K562 (cell line): Measurements from ENCODE around the gene CACNA2D2. TPM values are rescaled to one million over a fixed set of nuclear protein-coding genes. Genes with fewer than 3 reads are reported as not detected.

ENCODE experiments used
- ARNT ChIP-seq, 2 experiments: fragments of 450-650 bp; IDR thresholded peaks; 2 replicates each; pipeline ENCODE4 v1.6.1; 2016; ENCODE audit warnings: mild to moderate bottlenecking in 1 of 2
- CBX3 ChIP-seq, 2 experiments: IDR thresholded peaks; 1 replicate in 1 of 2; 2 replicates in 1 of 2; pipeline ENCODE4 v1.6.1; 2012; ENCODE audit warnings: inconsistent platforms in 2 of 2, low read length in 2 of 2, borderline replicate concordance in 1 of 2, control low read depth in 1 of 2
- CBX5 ChIP-seq: IDR thresholded peaks from 2 replicates; pipeline ENCODE4 v1.6.1; 2014; ENCODE audit warnings: low read depth, borderline replicate concordance
- CREB1 ChIP-seq, 2 experiments: sonication (generic) in 1 of 2; formaldehyde crosslinking in 1 of 2; IDR thresholded peaks; 2 replicates each; pipeline versions ENCODE4 v1.6.1 to v1.8.0; 2012 to 2022; ENCODE audit warnings: inconsistent platforms in 1 of 2, mild to moderate bottlenecking in 1 of 2, missing genetic modification reagents in 1 of 2, moderate library complexity in 1 of 2
- EHMT2 ChIP-seq: fragments of 450-650 bp; IDR thresholded peaks from 2 replicates; pipeline ENCODE4 v1.6.1; 2018; ENCODE audit warnings: antibody characterized with exemption
- FOXM1 ChIP-seq, 2 experiments: fragments of 450-650 bp in 1 of 2; sonication (generic) in 1 of 2; formaldehyde crosslinking in 1 of 2; IDR thresholded peaks; 2 replicates each; pipeline versions ENCODE4 v1.6.1 to v1.9.0; 2017 to 2022; ENCODE audit warnings: low read depth in 2 of 2, mild to moderate bottlenecking in 2 of 2, missing genetic modification reagents in 1 of 2, moderate library complexity in 1 of 2
- GATAD2A ChIP-seq: fragments of 450-650 bp; IDR thresholded peaks from 2 replicates; pipeline ENCODE4 v1.6.1; 2017
- HCFC1 ChIP-seq: IDR thresholded peaks from 2 replicates; pipeline ENCODE4 v1.6.1; 2012; ENCODE audit warnings: low read depth, low read length, improper control_type of control experiment
- ILK ChIP-seq: fragments of 450-650 bp; IDR thresholded peaks from 2 replicates; pipeline ENCODE4 v1.6.1; 2016; ENCODE audit warnings: missing genetic modification characterization, low read depth, mild to moderate bottlenecking, missing compliant biosample characterization, moderate library complexity, borderline replicate concordance
- MBD2 ChIP-seq: sonication (generic); IDR thresholded peaks from 2 replicates; pipeline ENCODE4 v1.6.1; 2016; ENCODE audit warnings: low read depth, borderline replicate concordance
- MEF2D ChIP-seq: conservative IDR thresholded peaks from 2 replicates; pipeline ENCODE4 v1.6.1; 2016; ENCODE audit warnings: low read depth, missing genetic modification characterization, missing compliant biosample characterization
- MITF ChIP-seq: IDR thresholded peaks from 2 replicates; pipeline ENCODE4 v1.6.1; 2014; ENCODE audit warnings: antibody characterized with exemption
- MTF1 ChIP-seq: fragments of 250-450 bp; sonication (Bioruptor Pico); IDR thresholded peaks from 2 replicates; pipeline ENCODE4 v1.9.0; 2021; ENCODE audit warnings: moderate library complexity, mild to moderate bottlenecking, inconsistent platforms, borderline replicate concordance
- RAD21 ChIP-seq, 2 experiments: fragments of 250-450 bp in 1 of 2; fragments of 450-650 bp in 1 of 2; sonication (Bioruptor Pico) in 1 of 2; formaldehyde crosslinking in 1 of 2; IDR thresholded peaks in 1 of 2; conservative IDR thresholded peaks in 1 of 2; 2 replicates each; pipeline versions ENCODE4 v1.4.0 to v1.8.0; 2020 to 2022; ENCODE audit warnings: mild to moderate bottlenecking in 2 of 2, moderate library complexity in 1 of 2
- RBM22 ChIP-seq: fragments of 200-400 bp; formaldehyde crosslinking; IDR thresholded peaks from 2 replicates; pipeline ENCODE4 v1.6.1; 2018; ENCODE audit warnings: low read length, low read depth; ENCODE audit not compliant: poor library complexity, severe bottlenecking
- RBM34 ChIP-seq: fragments of 200-400 bp; formaldehyde crosslinking; IDR thresholded peaks from 2 replicates; pipeline ENCODE4 v1.6.1; 2018; ENCODE audit warnings: low read length, borderline replicate concordance; ENCODE audit not compliant: insufficient read depth
- SMARCA4 ChIP-seq: fragments of 450-650 bp; IDR thresholded peaks from 2 replicates; pipeline ENCODE4 v1.6.1; 2016
- SRSF3 ChIP-seq: fragments of 200-400 bp; formaldehyde crosslinking; IDR thresholded peaks from 2 replicates; pipeline ENCODE4 v1.6.1; 2016; ENCODE audit warnings: mild to moderate bottlenecking, low read length, moderate library complexity; ENCODE audit not compliant: insufficient read depth
- SUPT5H ChIP-seq: fragments of 450-650 bp; IDR thresholded peaks from 2 replicates; pipeline ENCODE4 v1.6.1; 2016
- TAL1 ChIP-seq: fragments of 450-650 bp; IDR thresholded peaks from 2 replicates; pipeline ENCODE4 v1.6.1; 2016; ENCODE audit warnings: mild to moderate bottlenecking
- TGIF2 ChIP-seq: sonication (generic); formaldehyde crosslinking; IDR thresholded peaks from 2 replicates; pipeline ENCODE4 v1.8.1; 2022; ENCODE audit warnings: mild to moderate bottlenecking, missing genetic modification reagents, moderate library complexity
- ZBTB7A ChIP-seq: IDR thresholded peaks from 2 replicates; pipeline ENCODE4 v1.6.1; 2011; ENCODE audit warnings: low read depth, mild to moderate bottlenecking, low read length, moderate library complexity, borderline replicate concordance; ENCODE audit not compliant: control insufficient read depth
- ZNF324 ChIP-seq: fragments of 250-450 bp; sonication (Bioruptor Pico); IDR thresholded peaks from 2 replicates; pipeline ENCODE4 v1.4.0; 2020; ENCODE audit warnings: mild to moderate bottlenecking
- ZNF445 ChIP-seq: fragments of 250-450 bp; sonication (Bioruptor Pico); IDR thresholded peaks from 2 replicates; pipeline ENCODE4 v1.4.0; 2020; ENCODE audit warnings: low read depth, mild to moderate bottlenecking, moderate library complexity
- ZNF57 ChIP-seq: fragments of 450-650 bp; formaldehyde crosslinking; IDR thresholded peaks from 2 replicates; pipeline ENCODE4 v1.4.0; 2020; ENCODE audit warnings: mild to moderate bottlenecking, moderate library complexity
- ZNF699 ChIP-seq: fragments of 250-450 bp; sonication (Bioruptor Pico); IDR thresholded peaks from 2 replicates; pipeline ENCODE4 v1.8.0; 2021; ENCODE audit warnings: mild to moderate bottlenecking, moderate library complexity; ENCODE audit not compliant: insufficient replicate concordance
- polyA plus RNA-seq, 8 experiments: library from polyadenylated mRNA; depleted of rRNA in 4 of 8; stranded (reverse) in 5 of 8; unstranded in 3 of 8; fragments of >200 nt; fragmentation: Nextera tagmentation in 2 of 8; fragmentation: Illumina TruSeq in 1 of 8; extraction: Ambion mirVana in 2 of 8; extraction: Trizol in 1 of 8; gene quantifications; 2 replicates each; pipeline versions ENCODE4 v1.2.1 to v1.2.3, GENCODE V29; 2011 to 2014; ENCODE audit warnings: inconsistent platforms in 1 of 8, missing spikeins in 1 of 8
- total RNA-seq, 7 experiments: library from RNA; depleted of rRNA in 6 of 7; stranded (reverse); fragments of >200 nt in 6 of 7; fragmentation: Illumina TruSeq in 2 of 7; extraction: Trizol in 2 of 7; gene quantifications; 2 replicates each; pipeline versions ENCODE4 v1.2.1 to v1.2.3, GENCODE V29; 2011 to 2021; ENCODE audit warnings: low replicate concordance in 1 of 7
- TF ChIP-seq, protein P1 (sequence below): IDR thresholded peaks from 2 replicates; pipeline ENCODE4 v1.6.1; 2011; ENCODE audit not compliant: insufficient read length; ENCODE audit errors: extremely low read depth

CACNA2D2 gene
- total and polyA plus RNA-seq, 9 of the 15 experiments (the other 6 are each of a cell fraction or from before 2014, with no cell fraction given), result 0.11 to 0.58 (median 0.36) TPM; not detected in 2

GRCh38 chr3:50337175-50337861, 166.1 kb downstream of the CACNA2D2 start (continued):
- TF ChIP-seq, protein P1, sequence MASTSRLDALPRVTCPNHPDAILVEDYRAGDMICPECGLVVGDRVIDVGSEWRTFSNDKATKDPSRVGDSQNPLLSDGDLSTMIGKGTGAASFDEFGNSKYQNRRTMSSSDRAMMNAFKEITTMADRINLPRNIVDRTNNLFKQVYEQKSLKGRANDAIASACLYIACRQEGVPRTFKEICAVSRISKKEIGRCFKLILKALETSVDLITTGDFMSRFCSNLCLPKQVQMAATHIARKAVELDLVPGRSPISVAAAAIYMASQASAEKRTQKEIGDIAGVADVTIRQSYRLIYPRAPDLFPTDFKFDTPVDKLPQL, result no peak
- TF ChIP-seq CBX5 (no peak), CBX3 (IDR thresholded peaks at IDR 0.05; ENCODE audit: borderline replicate concordance in 1 of 2, low read length in 2 of 2) (no peak), HCFC1 (0 out of 2 replicates have a peak, but pooled peaks have one; percentile 8), EHMT2 (no peak), MITF (no peak), ZNF324 (CRISPR knock-in tag) (no peak), RAD21 (CRISPR knock-in tag; conservative IDR thresholded peaks at IDR 0.05 in 1 of 2, IDR thresholded peaks at IDR 0.05 in 1 of 2) (no peak), TAL1 (no peak), ZNF699 (CRISPR knock-in tag) (no peak), FOXM1 (IDR thresholded peaks at IDR 0.05; ENCODE audit: low read depth) (0 out of 2 replicates have a peak, but pooled peaks have one; percentile 28), FOXM1 (CRISPR knock-in tag; IDR thresholded peaks at IDR 0.05; ENCODE audit: low read depth) (no peak), MTF1 (CRISPR knock-in tag) (no peak), GATAD2A (no peak), ILK (no peak), TGIF2 (CRISPR knock-in tag) (no peak), ZBTB7A (no peak; the same call in 1 of the 2 replicates), MBD2 (peak; percentile 7; the same call in 1 of the 2 replicates), SUPT5H (peak; percentile 76), ARNT (IDR thresholded peaks at IDR 0.05) (no peak), RBM34 (no peak), RBM22 (no peak), CREB1 (IDR thresholded peaks at IDR 0.05) (peak; percentile 44; the same call in 1 of the 2 replicates), CREB1 (CRISPR knock-in tag; IDR thresholded peaks at IDR 0.05) (peak; percentile 67; the same call in 1 of the 2 replicates), SRSF3 (no peak), ZNF445 (CRISPR knock-in tag) (no peak), MEF2D (tag) (no peak), ZNF57 (CRISPR knock-in tag) (no peak), SMARCA4 (no peak)
